ENCODE data around the gene CCR1. TPM values are rescaled to one million over a fixed set of nuclear protein-coding genes. Genes with fewer than 3 reads are reported as not detected.

The CCR1 gene
- total RNA-seq, 1 donor from 2014 or later: 0.20 TPM

- Histone ChIP-seq H3K36me3 (ENCODE audit: insufficient read depth, low read length) (no peaks in the 10 kb centered on the region), H3K4me3 (ENCODE audit: insufficient read depth, low read depth, low read length) (no peak overlapping the region), H3K4me1 (ENCODE audit: insufficient read depth, low read length) (no peaks in the 10 kb centered on the region), H3K27me3 (ENCODE audit: insufficient read depth, low read length) (peaks cover 10% of the 10 kb centered on the region), H3K79me2 (ENCODE audit: insufficient read depth, low read length) (no peaks in the 10 kb centered on the region), H4K20me1 (ENCODE audit: insufficient read depth, low read length) (no peaks in the 10 kb centered on the region), H3K27ac (ENCODE audit: low read depth, low read length) (no peak overlapping the region), H3K9ac (ENCODE audit: low read length) (no peak overlapping the region), H3K9me3 (ENCODE audit: insufficient read depth, low read depth, low read length) (no peaks in the 10 kb centered on the region), H2AFZ (ENCODE audit: low read depth, low read length) (no peak overlapping the region), H3K4me2 (ENCODE audit: low read length) (no peak overlapping the region)
- no peak for TF ChIP-seq EZH2 (IDR thresholded peaks at IDR 0.05; ENCODE audit: insufficient read depth, low read length)
- TF ChIP-seq, protein P1, sequence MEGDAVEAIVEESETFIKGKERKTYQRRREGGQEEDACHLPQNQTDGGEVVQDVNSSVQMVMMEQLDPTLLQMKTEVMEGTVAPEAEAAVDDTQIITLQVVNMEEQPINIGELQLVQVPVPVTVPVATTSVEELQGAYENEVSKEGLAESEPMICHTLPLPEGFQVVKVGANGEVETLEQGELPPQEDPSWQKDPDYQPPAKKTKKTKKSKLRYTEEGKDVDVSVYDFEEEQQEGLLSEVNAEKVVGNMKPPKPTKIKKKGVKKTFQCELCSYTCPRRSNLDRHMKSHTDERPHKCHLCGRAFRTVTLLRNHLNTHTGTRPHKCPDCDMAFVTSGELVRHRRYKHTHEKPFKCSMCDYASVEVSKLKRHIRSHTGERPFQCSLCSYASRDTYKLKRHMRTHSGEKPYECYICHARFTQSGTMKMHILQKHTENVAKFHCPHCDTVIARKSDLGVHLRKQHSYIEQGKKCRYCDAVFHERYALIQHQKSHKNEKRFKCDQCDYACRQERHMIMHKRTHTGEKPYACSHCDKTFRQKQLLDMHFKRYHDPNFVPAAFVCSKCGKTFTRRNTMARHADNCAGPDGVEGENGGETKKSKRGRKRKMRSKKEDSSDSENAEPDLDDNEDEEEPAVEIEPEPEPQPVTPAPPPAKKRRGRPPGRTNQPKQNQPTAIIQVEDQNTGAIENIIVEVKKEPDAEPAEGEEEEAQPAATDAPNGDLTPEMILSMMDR (IDR thresholded peaks at IDR 0.05; ENCODE audit: insufficient read depth, low read depth, low read length): no peak
- no peak for DNase-seq (ENCODE audit: low read depth)
- H3K27ac Mint-ChIP-seq (ENCODE audit: unreplicated experiment): no peak overlapping the region
- FAIRE-seq: no peak
- peaks cover 37% of the 10 kb centered on the region for H3K27me3 Mint-ChIP-seq (ENCODE audit: low read depth, unreplicated experiment)
- no peaks in the 10 kb centered on the region for H3K4me1 Mint-ChIP-seq (ENCODE audit: low read depth, unreplicated experiment)
- no peak overlapping the region for H3K4me3 Mint-ChIP-seq (ENCODE audit: unreplicated experiment)
- peaks cover 2% of the 10 kb centered on the region for H3K9me3 Mint-ChIP-seq (ENCODE audit: unreplicated experiment)
- no peaks in the 10 kb centered on the region for H3K36me3 Mint-ChIP-seq (ENCODE audit: low read depth, unreplicated experiment)
Measured at GRCh38 chr3:46239301-46239938, 31.3 kb upstream of the CCR1 start.

- no peak overlapping the region for H3K9ac ChIP-seq (ENCODE audit: low read length)
- no peaks in the 10 kb centered on the region for H3K36me3 ChIP-seq (ENCODE audit: insufficient read depth, low read length)
- DNase-seq (ENCODE audit: low read depth) (no peak), FAIRE-seq (no peak)
- TF ChIP-seq EZH2 (IDR thresholded peaks at IDR 0.05; ENCODE audit: insufficient read depth, low read length): no peak
- TF ChIP-seq, protein P1 (IDR thresholded peaks at IDR 0.05; ENCODE audit: insufficient read depth, low read depth, low read length): no peak
- H3K27me3 Mint-ChIP-seq (ENCODE audit: low read depth, unreplicated experiment): peaks cover 42% of the 10 kb centered on the region
- peaks cover 10% of the 10 kb centered on the region for H3K27me3 ChIP-seq (ENCODE audit: insufficient read depth, low read length)
- no peaks in the 10 kb centered on the region for H3K36me3 Mint-ChIP-seq (ENCODE audit: low read depth, unreplicated experiment)
- no peaks in the 10 kb centered on the region for H3K79me2 ChIP-seq (ENCODE audit: insufficient read depth, low read length)
- H2AFZ ChIP-seq (ENCODE audit: low read depth, low read length): no peak overlapping the region
- H3K9me3 Mint-ChIP-seq (ENCODE audit: unreplicated experiment): peaks cover 2% of the 10 kb centered on the region
- H3K4me3 Mint-ChIP-seq (ENCODE audit: unreplicated experiment): no peak overlapping the region
- no peaks in the 10 kb centered on the region for H4K20me1 ChIP-seq (ENCODE audit: insufficient read depth, low read length)
- no peak overlapping the region for H3K27ac Mint-ChIP-seq (ENCODE audit: unreplicated experiment)
- H3K4me1 Mint-ChIP-seq (ENCODE audit: low read depth, unreplicated experiment): no peaks in the 10 kb centered on the region
- H3K4me3 ChIP-seq (ENCODE audit: insufficient read depth, low read depth, low read length): no peak overlapping the region
- no peaks in the 10 kb centered on the region for H3K9me3 ChIP-seq (ENCODE audit: insufficient read depth, low read depth, low read length)
- no peak overlapping the region for H3K4me2 ChIP-seq (ENCODE audit: low read length)
- no peak overlapping the region for H3K27ac ChIP-seq (ENCODE audit: low read depth, low read length)
- no peaks in the 10 kb centered on the region for H3K4me1 ChIP-seq (ENCODE audit: insufficient read depth, low read length)
Measured at GRCh38 chr3:46238386-46238785, 30.3 kb upstream of the CCR1 start.

DNA sequence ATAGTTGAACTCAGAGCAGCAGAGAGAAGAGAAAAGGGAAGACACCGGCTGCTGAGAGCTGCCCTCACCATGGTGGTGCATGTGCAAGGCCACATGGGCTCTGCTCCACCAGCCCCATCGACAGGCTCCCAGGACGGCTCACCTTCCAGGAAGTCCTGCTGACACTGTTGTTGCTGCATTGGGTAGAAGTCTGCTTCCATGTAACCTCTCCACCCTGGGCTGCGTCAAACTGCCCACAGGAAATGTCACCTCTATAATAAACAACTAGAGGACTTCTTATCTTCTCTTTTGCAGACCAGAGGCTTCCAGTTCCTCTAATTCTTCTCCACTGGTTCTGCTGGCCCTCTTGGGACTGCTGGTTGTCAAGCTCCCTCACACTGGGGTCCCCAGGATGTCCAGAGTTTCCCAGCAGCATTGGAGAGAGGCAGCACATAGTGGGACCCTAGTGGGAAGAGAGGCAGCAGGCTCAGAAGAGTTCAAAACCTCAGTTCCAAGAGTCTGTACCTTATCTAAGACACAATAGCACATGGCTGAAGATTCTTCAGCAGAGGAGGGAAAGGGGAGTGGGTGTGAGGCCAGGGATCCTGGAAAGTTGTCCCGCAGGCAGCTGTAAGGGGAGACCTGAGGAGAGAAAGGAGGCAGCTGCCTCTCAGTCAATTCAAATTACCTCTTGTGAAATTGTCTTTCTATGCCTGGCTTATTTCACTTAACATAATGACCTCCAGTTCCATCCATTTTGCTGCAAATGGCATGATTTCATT, 28.4 kb upstream of the CCR1 start:
- Mint-ChIP-seq H3K36me3 (ENCODE audit: low read depth, unreplicated experiment) (no peaks in the 10 kb centered on the region), H3K4me1 (ENCODE audit: low read depth, unreplicated experiment) (no peaks in the 10 kb centered on the region), H3K27ac (ENCODE audit: unreplicated experiment) (no peak overlapping the region), H3K4me3 (ENCODE audit: unreplicated experiment) (no peak overlapping the region), H3K27me3 (ENCODE audit: low read depth, unreplicated experiment) (peaks cover 49% of the 10 kb centered on the region), H3K9me3 (ENCODE audit: unreplicated experiment) (peaks cover 2% of the 10 kb centered on the region)
- Histone ChIP-seq H3K9me3 (ENCODE audit: insufficient read depth, low read depth, low read length) (no peaks in the 10 kb centered on the region), H3K4me3 (ENCODE audit: insufficient read depth, low read depth, low read length) (no peak overlapping the region), H3K27ac (ENCODE audit: low read depth, low read length) (no peak overlapping the region), H3K79me2 (ENCODE audit: insufficient read depth, low read length) (no peaks in the 10 kb centered on the region), H3K27me3 (ENCODE audit: insufficient read depth, low read length) (peaks cover 7% of the 10 kb centered on the region), H3K36me3 (ENCODE audit: insufficient read depth, low read length) (no peaks in the 10 kb centered on the region), H2AFZ (ENCODE audit: low read depth, low read length) (no peak overlapping the region), H3K4me2 (ENCODE audit: low read length) (no peak overlapping the region), H3K9ac (ENCODE audit: low read length) (no peak overlapping the region), H3K4me1 (ENCODE audit: insufficient read depth, low read length) (no peaks in the 10 kb centered on the region), H4K20me1 (ENCODE audit: insufficient read depth, low read length) (no peaks in the 10 kb centered on the region)
- FAIRE-seq (no peak), DNase-seq (ENCODE audit: low read depth) (no peak)
- TF ChIP-seq, protein P1 (IDR thresholded peaks at IDR 0.05; ENCODE audit: insufficient read depth, low read depth, low read length): no peak
- no peak for TF ChIP-seq EZH2 (IDR thresholded peaks at IDR 0.05; ENCODE audit: insufficient read depth, low read length)

Measured in astrocyte (in vitro differentiated cells and primary cell).